Neural cell (in vitro differentiated cells): Measurements from ENCODE around the gene DNAJB4. TPM values are rescaled to one million over a fixed set of nuclear protein-coding genes. Genes with fewer than 3 reads are reported as not detected.

Source experiments
- H2AFZ ChIP-seq: fragments of 200-600, 300-800 bp; sonication (generic), shearing (Covaris generic); 2 replicates; pipeline ENCODE4 v1.6.0; 2014; ENCODE audit warnings: low read depth, mild to moderate bottlenecking, antibody characterized with exemption, low read length, moderate library complexity
- H3F3A ChIP-seq: fragments of 200-600 bp; shearing (Covaris generic); 2 replicates; pipeline ENCODE4 v1.6.1; 2016; ENCODE audit warnings: mild to moderate bottlenecking, moderate library complexity, mixed read lengths, antibody characterized with exemption, low read length; ENCODE audit not compliant: insufficient read depth, poor library complexity, severe bottlenecking
- H3K27ac ChIP-seq: fragments of 200-600, 300-800 bp; sonication (generic), shearing (Covaris generic); 2 replicates; pipeline ENCODE4 v1.5.1; 2014; ENCODE audit warnings: mild to moderate bottlenecking, low read length, moderate library complexity
- H3K27me3 ChIP-seq: fragments of 300-800, 200-600 bp; sonication (generic), shearing (Covaris generic); 2 replicates; pipeline ENCODE4 v1.6.0; 2014; ENCODE audit warnings: mild to moderate bottlenecking, low read depth, low read length, moderate library complexity; ENCODE audit not compliant: insufficient read depth
- H3K36me3 ChIP-seq: fragments of 300-800, 200-600 bp; sonication (generic), shearing (Covaris generic); 2 replicates; pipeline ENCODE4 v1.5.1; 2014; ENCODE audit warnings: mild to moderate bottlenecking, antibody characterized with exemption, low read length, moderate library complexity; ENCODE audit not compliant: insufficient read depth
- H3K4me2 ChIP-seq: fragments of 300-800, 200-600 bp; sonication (generic), shearing (Covaris generic); 2 replicates; pipeline ENCODE4 v1.6.0; 2014; ENCODE audit warnings: mild to moderate bottlenecking, low read length
- H3K4me3 ChIP-seq: fragments of 300-800, 200-600 bp; sonication (generic), shearing (Covaris generic); 2 replicates; pipeline ENCODE4 v1.5.1; 2014; ENCODE audit warnings: mild to moderate bottlenecking, low read length, moderate library complexity
- H3K79me2 ChIP-seq: fragments of 200-600 bp; shearing (Covaris generic); replicated peaks from 2 replicates; pipeline ENCODE4 v1.6.0; 2014; ENCODE audit warnings: mild to moderate bottlenecking, low read length, moderate library complexity; ENCODE audit not compliant: insufficient read depth
- H3K9ac ChIP-seq: fragments of 300-800, 200-600 bp; sonication (generic), shearing (Covaris generic); 2 replicates; pipeline ENCODE4 v1.6.1; 2016; ENCODE audit warnings: mild to moderate bottlenecking, low read length, mixed read lengths
- H3K9me2 ChIP-seq: fragments of 200-600 bp; shearing (Covaris generic); 2 replicates; pipeline ENCODE4 v1.6.1; 2016; ENCODE audit warnings: mild to moderate bottlenecking, low read length, mixed read lengths; ENCODE audit not compliant: insufficient read depth
- H3K9me3 ChIP-seq: fragments of 200-600, 300-800 bp; sonication (generic), shearing (Covaris generic); 2 replicates; pipeline ENCODE4 v1.6.1; 2016; ENCODE audit warnings: mild to moderate bottlenecking, mixed run types, low read length, moderate library complexity, mixed read lengths
- H4K20me1 ChIP-seq: fragments of 200-600 bp; shearing (Covaris generic); 2 replicates; pipeline ENCODE4 v1.6.1; 2016; ENCODE audit warnings: mild to moderate bottlenecking, mixed run types; ENCODE audit not compliant: insufficient read depth
- CTCF ChIP-seq: fragments of 450-650 bp; IDR thresholded peaks from 2 replicates; pipeline ENCODE4 v1.5.1; 2014; ENCODE audit warnings: antibody characterized with exemption, mild to moderate bottlenecking, moderate library complexity; ENCODE audit not compliant: poor library complexity, severe bottlenecking
- EP300 ChIP-seq: fragments of 450-650 bp; conservative IDR thresholded peaks from 2 replicates; pipeline ENCODE4 v1.6.1; 2014; ENCODE audit warnings: antibody characterized with exemption, mild to moderate bottlenecking, moderate library complexity; ENCODE audit not compliant: poor library complexity, severe bottlenecking
- EZH2 ChIP-seq: fragments of 200-600, 300-800 bp; shearing (Covaris generic), sonication (generic); IDR thresholded peaks from 2 replicates; pipeline ENCODE4 v1.6.1; 2014; ENCODE audit warnings: antibody characterized with exemption, low read length, borderline replicate concordance, mild to moderate bottlenecking; ENCODE audit not compliant: insufficient read depth, poor library complexity, severe bottlenecking
- MXI1 ChIP-seq: fragments of 450-650 bp; conservative IDR thresholded peaks from 2 replicates; pipeline ENCODE4 v1.6.1; 2014; ENCODE audit warnings: antibody characterized with exemption, mild to moderate bottlenecking; ENCODE audit not compliant: poor library complexity, severe bottlenecking
- POLR2AphosphoS5 ChIP-seq: IDR thresholded peaks from 2 replicates; pipeline ENCODE4 v1.6.1; 2012
- RAD21 ChIP-seq: fragments of 450-650 bp; conservative IDR thresholded peaks from 2 replicates; pipeline ENCODE4 v1.6.1; 2014; ENCODE audit warnings: antibody characterized with exemption, mild to moderate bottlenecking, moderate library complexity
- REST ChIP-seq: IDR thresholded peaks from 2 replicates; pipeline ENCODE4 v1.6.1; 2012; ENCODE audit warnings: borderline replicate concordance
- SMC3 ChIP-seq: fragments of 450-650 bp; conservative IDR thresholded peaks from 2 replicates; pipeline ENCODE4 v1.6.1; 2014; ENCODE audit warnings: antibody characterized with exemption, mild to moderate bottlenecking, moderate library complexity; ENCODE audit not compliant: poor library complexity
- TAF1 ChIP-seq: IDR thresholded peaks from 2 replicates; pipeline ENCODE4 v1.6.1; 2012; ENCODE audit warnings: low read depth
- polyA plus RNA-seq: library from polyadenylated mRNA; depleted of rRNA; stranded (reverse); fragments of >200 nt; gene quantifications from 2 replicates; pipeline ENCODE4 v1.2.3, GENCODE V29; 2014

Gene DNAJB4
- polyA plus RNA-seq, 1 donor from 2014 or later = 42.2 TPM

- H3K79me2 ChIP-seq = peaks cover 24% of the 10 kb centered on the region
- no peak overlapping the region for H3K4me2 ChIP-seq
- no peaks in the 10 kb centered on the region for H3K9me3 ChIP-seq
- no peaks in the 10 kb centered on the region for H3F3A ChIP-seq
- no peaks in the 10 kb centered on the region for H3K36me3 ChIP-seq
- TF ChIP-seq RAD21 = no peak
- no peak for TF ChIP-seq REST
- TF ChIP-seq TAF1 = no peak
- TF ChIP-seq SMC3 = no peak
- no peak for TF ChIP-seq POLR2AphosphoS5
- no peak for TF ChIP-seq EZH2
- TF ChIP-seq CTCF = no peak
- TF ChIP-seq EP300 = no peak
- no peak for TF ChIP-seq MXI1
- no peak overlapping the region for H3K27ac ChIP-seq
- no peaks in the 10 kb centered on the region for H4K20me1 ChIP-seq
- H3K9ac ChIP-seq = no peak overlapping the region
- no peak overlapping the region for H2AFZ ChIP-seq
- no peaks in the 10 kb centered on the region for H3K27me3 ChIP-seq
- no peak overlapping the region for H3K4me3 ChIP-seq
- no peaks in the 10 kb centered on the region for H3K9me2 ChIP-seq
Measured at GRCh38 chr1:78009836-78010235, 5.1 kb downstream of the DNAJB4 start.

- H2AFZ ChIP-seq = no peak overlapping the region
- H3K4me2 ChIP-seq = no peak overlapping the region
- no peak for TF ChIP-seq EZH2
- no peak for TF ChIP-seq TAF1
- TF ChIP-seq EP300 = no peak
- TF ChIP-seq SMC3 = no peak
- TF ChIP-seq RAD21 = no peak
- TF ChIP-seq POLR2AphosphoS5 = no peak
- TF ChIP-seq MXI1 = no peak
- TF ChIP-seq CTCF = no peak
- no peak for TF ChIP-seq REST
- H3K79me2 ChIP-seq = peaks cover 20% of the 10 kb centered on the region
- H3K27ac ChIP-seq = no peak overlapping the region
- H3K9ac ChIP-seq = no peak overlapping the region
- no peaks in the 10 kb centered on the region for H3K27me3 ChIP-seq
- no peaks in the 10 kb centered on the region for H3K9me3 ChIP-seq
- H3K9me2 ChIP-seq = no peaks in the 10 kb centered on the region
- H3F3A ChIP-seq = no peaks in the 10 kb centered on the region
- H3K36me3 ChIP-seq = no peaks in the 10 kb centered on the region
- H4K20me1 ChIP-seq = no peaks in the 10 kb centered on the region
- H3K4me3 ChIP-seq = no peak overlapping the region
Measured at GRCh38 chr1:78011050-78011449, 6.3 kb downstream of the DNAJB4 start.
